ENCODE results near the gene ODR4.
"Not testable (repeated sequence)": the region's sequence is repeated elsewhere in the genome, so short reads cannot be mapped to it uniquely, and the experiment has no call there.

Gene ODR4

GRCh38 chr1:186424539-186424938 lies 48.9 kb downstream of the ODR4 start:
- no peak for DNase-seq

- DNase-seq, result no peak
These were observed 50.5 kb downstream of the ODR4 start for GRCh38 chr1:186426118-186426517.

- DNase-seq, result no peak
These were observed 53.4 kb downstream of the ODR4 start for GRCh38 chr1:186429017-186429416.

GRCh38 chr1:186435336-186435735 lies 59.7 kb downstream of the ODR4 start:
- DNase-seq, result peak in 1 of 2 experiments; percentile 10

GRCh38 chr1:186438567-186438966 lies 62.9 kb downstream of the ODR4 start:
- no peak for DNase-seq

- DNase-seq, result no peak
These were observed 64.9 kb downstream of the ODR4 start for GRCh38 chr1:186440584-186440983.

- peak; percentile 33 to 40 for DNase-seq
These were observed 67.2 kb downstream of the ODR4 start for GRCh38 chr1:186442651-186443375.

- DNase-seq, result no peak
These were observed 68.0 kb downstream of the ODR4 start for GRCh38 chr1:186443638-186444037.

- no peak for DNase-seq
These were observed 70.5 kb downstream of the ODR4 start for GRCh38 chr1:186446152-186446551.

- DNase-seq, result no peak
These were observed 79.3 kb downstream of the ODR4 start for GRCh38 chr1:186454981-186455380.

GRCh38 chr1:186456729-186457255 lies 81.2 kb downstream of the ODR4 start:
- no peak for DNase-seq

GRCh38 chr1:186459161-186459560 lies 83.5 kb downstream of the ODR4 start:
- not testable (repeated sequence) for DNase-seq

- DNase-seq, result no peak
These were observed 85.4 kb downstream of the ODR4 start, which contains the start of gene PDC for GRCh38 chr1:186461014-186461413. Gene PDC (minus strand): TSS chr1:186461114. CDS start chr1:186449459, 11,655 bp downstream.

- no peak for DNase-seq
These were observed 87.9 kb downstream of the ODR4 start for GRCh38 chr1:186463511-186463910.

- DNase-seq, result no peak
These were observed 88.3 kb downstream of the ODR4 start for GRCh38 chr1:186463926-186464325.

- DNase-seq, result not testable (repeated sequence)
These were observed 89.9 kb downstream of the ODR4 start for GRCh38 chr1:186465491-186465890.

- no peak for DNase-seq
These were observed 90.3 kb downstream of the ODR4 start for GRCh38 chr1:186465946-186466345.

Data from Kasumi-1 (cell line).